Measurements from ENCODE around the gene PROC.
A peak's percentile ranks its signal among the peaks of the same experiment; 100 is the strongest.
"Not testable (repeated sequence)": the region's sequence is repeated elsewhere in the genome, so short reads cannot be mapped to it uniquely, and the experiment has no call there.

The PROC gene

DNA sequence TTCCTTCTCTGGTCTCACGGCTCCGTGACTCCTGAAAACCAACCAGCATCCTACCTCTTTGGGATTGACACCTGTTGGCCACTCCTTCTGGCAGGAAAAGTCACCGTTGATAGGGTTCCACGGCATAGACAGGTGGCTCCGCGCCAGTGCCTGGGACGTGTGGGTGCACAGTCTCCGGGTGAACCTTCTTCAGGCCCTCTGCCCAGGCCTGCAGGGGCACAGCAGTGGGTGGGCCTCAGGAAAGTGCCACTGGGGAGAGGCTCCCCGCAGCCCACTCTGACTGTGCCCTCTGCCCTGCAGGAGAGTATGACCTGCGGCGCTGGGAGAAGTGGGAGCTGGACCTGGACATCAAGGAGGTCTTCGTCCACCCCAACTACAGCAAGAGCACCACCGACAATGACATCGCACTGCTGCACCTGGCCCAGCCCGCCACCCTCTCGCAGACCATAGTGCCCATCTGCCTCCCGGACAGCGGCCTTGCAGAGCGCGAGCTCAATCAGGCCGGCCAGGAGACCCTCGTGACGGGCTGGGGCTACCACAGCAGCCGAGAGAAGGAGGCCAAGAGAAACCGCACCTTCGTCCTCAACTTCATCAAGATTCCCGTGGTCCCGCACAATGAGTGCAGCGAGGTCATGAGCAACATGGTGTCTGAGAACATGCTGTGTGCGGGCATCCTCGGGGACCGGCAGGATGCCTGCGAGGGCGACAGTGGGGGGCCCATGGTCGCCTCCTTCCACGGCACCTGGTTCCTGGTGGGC lies 10.0 kb downstream of the PROC start:
- no peak for DNase-seq

DNA sequence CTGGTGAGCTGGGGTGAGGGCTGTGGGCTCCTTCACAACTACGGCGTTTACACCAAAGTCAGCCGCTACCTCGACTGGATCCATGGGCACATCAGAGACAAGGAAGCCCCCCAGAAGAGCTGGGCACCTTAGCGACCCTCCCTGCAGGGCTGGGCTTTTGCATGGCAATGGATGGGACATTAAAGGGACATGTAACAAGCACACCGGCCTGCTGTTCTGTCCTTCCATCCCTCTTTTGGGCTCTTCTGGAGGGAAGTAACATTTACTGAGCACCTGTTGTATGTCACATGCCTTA lies 10.5 kb downstream of the PROC start:
- no peak for DNase-seq

DNA sequence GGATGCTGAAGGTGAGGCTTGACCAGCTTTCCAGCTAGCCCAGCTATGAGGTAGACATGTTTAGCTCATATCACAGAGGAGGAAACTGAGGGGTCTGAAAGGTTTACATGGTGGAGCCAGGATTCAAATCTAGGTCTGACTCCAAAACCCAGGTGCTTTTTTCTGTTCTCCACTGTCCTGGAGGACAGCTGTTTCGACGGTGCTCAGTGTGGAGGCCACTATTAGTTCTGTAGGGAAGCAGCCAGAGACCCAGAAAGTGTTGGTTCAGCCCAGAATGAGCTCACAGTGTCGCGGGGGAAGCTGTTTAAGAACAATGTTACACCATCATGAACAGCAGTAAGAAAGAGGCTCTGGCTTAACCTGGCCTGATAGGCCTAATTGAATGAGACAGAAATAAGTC lies 11.1 kb downstream of the PROC start:
- DNase-seq: no peak

DNA sequence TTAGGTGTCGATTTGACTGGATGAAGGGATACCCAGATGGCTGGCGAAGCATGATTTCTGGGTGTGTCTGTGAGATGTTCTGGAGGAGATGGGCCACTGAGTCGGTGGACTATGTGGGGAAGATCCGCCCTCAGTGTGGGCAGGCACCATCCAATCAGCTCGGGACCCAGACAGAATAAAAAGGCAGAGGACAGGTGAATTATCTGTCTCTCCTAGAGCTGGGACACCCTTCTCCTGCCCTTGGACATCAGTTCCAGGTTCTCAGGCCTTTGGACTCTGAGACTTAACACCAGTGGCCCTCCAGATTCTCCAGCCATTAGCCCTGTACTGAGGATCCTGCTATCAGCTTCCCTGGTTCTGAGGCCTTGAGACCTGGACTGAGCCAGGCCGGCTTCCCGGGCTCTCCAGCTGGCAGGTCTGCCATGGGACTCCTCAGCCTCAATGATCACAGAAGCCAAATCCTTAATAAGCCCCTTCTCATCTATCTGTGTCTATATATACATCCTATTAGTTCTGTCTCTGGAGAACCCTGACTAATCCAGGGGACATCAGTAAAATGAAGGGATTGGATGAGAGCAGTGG lies 11.7 kb downstream of the PROC start:
- DNase-seq: no peak

DNA sequence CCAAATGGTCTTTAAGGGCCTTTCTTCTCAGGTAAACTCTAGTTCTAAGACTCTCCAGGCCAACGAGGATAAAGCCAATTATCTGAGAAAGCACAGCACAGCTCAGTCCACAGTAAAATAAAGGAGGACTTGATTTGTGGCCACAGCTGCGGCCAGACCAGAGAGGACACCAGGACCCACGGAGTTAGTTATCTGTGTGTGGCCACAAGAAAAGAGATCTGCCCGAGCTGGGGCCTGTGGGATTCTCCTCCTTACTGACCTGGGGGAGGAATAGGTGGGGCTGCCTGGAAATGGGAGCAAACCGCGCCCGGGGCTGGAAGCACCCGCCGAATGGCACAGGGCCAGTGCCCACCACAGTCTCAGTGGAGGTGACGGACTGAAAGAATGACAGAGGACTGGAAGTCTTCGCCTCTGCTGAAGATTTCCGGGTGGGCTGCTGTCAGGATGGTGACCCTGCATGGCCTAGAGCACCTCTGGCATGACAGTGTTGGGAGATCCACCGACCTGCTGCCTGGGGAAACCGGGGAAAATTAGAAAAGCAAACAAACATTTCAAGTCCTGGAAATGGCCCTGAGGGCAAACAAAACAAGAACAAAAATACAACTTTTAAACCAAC lies 13.3 kb downstream of the PROC start:
- DNase-seq: no peak

DNA sequence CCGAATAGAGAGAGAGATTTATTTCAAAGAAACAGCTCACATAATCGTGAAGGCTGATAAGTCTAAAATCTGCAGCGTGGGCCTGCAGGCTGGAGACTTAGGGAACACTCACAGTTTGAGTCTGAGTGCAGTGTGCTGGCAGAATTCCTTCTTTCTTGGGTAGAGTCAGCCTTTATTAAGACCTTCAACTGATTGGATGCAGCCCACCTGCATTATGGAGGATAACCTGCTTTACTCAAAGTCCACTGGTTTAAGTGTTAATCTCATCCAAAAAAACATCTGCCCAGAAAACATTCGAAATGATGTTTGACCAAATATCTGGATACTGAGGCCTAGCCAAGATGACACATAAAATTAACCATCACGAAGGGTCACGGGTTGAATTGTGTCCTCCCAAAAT lies 16.3 kb downstream of the PROC start:
- DNase-seq: no peak

DNA sequence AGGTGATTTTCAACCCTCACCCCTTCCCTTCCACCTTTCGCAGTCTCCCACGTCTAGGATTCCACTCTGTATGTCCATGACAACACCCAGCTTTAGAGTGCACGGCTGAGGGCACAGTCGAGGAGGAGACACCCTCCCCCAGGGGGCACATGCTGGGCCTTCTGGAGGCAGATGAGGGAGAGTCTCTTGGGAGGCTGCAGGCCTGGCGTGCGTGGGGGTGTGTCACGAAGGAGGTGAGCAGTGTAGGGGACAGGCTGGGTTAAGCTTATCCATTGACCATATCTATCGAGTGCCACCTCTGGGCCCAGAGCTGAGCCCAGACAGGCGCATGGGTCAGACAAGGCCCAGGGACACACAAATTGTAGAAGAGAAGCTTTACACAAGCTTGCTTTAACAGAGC lies 18.8 kb downstream of the PROC start:
- no peak for DNase-seq

DNA sequence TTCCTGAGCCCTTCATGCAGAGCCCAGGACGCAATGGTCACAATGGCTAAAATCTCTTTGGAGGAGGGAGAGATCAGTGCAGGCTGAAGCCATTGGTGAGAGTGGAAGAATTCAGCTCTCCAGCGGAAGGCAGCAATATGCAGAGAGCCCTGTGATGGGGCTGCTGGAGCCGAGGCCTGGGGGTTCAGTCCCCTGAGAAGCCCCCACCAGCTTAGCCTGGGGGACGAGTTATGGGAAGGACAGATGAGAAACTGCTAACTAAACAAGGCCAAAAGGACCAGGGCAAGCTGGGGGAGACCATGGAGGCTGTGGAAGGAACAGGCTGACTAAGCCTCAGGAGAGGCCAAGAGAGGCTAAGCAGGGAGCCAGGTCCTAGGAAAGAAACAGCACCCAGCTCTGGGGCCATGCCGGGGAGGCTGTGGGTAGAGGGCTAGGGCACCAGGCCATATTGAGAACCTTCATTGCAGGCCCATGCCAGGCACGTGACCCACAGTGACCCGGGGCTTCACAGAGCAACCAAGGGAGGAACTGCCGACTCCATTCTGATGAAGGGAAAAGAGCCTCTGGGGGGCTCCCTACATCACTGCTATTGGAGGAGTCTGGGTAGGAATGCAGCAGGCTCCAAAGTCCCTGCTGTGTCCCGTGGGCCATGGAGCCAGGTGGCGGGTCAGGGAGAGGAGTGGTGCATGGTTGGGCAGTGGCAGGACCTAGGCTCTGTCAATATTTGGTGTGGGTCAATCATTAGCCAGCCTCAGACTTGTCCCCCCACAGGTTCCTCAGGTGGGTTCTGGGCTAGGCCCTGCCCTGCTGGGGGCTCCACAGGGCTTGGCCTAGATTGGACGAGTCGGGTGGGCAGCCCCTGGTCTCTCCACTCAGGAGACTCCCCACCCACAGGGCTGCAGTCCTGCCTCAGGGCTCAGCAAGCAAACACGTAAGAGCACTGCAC lies 19.8 kb downstream of the PROC start:
- no peak for DNase-seq

DNA sequence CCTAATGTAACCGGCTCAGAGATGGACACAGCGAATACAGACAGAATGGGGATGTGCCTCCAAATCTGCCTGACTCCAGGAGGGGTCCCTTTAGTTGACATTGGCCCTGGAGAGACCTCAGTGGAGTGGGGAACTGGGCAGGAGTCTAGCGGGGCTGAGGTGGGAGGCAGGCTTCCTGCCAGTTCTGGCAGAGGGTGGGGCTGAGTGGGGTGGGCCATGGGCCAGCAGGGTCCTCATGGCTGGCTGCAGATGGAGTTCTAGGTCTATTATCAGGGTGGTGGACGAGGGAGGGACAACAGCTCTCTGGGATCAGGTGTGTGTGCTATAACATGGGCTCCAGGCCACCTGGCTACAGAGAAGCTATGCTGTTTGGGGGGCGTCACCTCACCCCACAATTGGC lies 21.1 kb downstream of the PROC start:
- DNase-seq: no peak

DNA sequence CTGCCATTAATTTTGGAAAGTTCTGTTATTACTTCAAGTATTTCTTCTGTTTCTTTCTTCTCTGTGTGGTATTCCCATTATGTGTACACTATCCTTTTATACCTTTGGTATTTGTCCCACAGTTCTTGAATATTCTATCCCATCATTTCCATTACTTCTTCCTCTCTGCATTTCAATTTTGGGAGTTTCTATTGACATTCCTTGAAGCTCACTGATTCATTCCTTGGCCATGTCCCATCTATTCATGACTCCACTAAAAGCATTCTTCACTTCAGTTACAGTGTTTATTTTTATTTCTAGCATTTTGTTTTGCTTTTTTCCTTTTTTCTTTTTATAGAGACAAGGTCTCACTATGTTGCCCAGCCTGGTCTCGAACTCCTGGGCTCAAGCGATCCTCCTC lies 30.3 kb downstream of the PROC start:
- DNase-seq: no peak

DNA sequence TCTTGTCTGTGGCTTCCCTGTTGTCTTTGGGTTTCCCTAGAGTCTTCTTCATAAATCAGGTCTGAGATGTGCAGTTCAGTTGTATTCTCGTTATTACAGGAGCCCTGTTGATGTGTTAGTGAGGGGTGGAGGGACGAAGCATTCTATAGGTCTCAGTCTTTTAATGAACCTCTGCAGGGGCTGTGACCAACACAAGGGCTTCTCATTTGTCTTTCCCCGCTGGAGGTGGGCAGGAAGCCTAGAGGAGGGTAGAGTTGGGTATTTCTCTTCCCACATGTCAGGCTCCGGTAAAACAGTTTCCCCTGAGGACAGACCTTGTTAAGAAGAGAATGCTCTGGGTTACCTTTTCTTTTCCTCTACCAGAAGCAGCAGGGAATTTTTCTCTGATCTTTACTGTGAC lies 31.2 kb downstream of the PROC start:
- no peak for DNase-seq

DNA sequence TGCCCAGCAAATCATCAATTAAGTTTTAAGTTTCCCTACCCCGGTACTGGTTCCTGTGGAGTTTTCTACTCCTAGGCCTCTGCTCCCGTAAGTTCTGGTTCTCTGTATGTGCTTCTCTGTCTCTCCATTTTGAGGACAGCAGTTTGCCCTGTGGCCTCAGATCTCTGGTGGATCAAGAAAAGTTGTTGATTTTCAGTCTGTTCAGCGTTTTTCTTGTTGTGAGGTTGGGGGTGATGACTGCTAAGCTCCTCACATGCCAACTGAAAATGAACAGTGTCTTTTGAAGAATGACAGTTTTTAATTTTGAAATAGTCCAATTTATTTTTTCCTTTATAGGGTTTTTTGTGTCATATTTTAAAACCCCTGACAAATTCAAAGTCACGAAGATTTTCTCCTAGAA lies 31.7 kb downstream of the PROC start:
- no peak for DNase-seq

DNA sequence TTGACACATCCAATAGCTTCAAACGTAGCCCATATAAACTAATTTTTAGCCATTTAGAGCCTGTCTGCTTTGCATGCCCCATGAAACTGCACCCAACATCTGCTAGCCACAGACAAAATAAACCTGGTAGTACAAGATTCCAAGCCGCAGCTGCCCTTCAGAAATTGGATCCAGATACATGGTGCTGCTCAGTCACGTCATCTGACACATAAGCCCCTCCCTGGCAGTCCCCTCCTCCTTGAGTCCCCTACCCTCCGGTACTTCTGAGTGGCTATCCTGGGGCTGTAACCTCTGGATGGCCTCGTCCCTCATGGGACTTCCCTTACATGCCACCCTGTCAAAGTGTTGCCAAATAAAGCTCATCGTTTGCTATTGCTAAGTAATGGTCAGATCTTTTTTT lies 33.8 kb downstream of the PROC start:
- DNase-seq: no peak

DNA sequence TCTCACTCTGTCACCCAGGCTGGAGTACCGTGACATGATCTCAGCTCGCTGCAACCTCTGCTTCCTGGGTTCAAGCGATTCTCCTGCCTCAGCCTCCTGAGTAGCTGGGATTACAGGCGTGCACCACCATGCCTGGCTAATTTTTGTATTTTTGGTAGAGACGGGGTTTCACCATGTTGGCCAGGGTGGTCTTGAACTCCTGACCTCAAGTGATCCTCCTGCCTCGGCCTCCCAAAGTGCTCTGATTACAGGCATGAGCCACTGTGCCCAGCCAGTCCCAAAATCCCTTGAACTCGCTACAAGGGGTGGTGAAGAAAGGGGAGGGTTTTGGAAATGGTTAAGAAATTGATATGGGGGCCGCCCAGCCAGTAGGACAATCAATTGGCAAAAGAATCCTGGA lies 34.2 kb downstream of the PROC start:
- not testable (repeated sequence) for DNase-seq

DNA sequence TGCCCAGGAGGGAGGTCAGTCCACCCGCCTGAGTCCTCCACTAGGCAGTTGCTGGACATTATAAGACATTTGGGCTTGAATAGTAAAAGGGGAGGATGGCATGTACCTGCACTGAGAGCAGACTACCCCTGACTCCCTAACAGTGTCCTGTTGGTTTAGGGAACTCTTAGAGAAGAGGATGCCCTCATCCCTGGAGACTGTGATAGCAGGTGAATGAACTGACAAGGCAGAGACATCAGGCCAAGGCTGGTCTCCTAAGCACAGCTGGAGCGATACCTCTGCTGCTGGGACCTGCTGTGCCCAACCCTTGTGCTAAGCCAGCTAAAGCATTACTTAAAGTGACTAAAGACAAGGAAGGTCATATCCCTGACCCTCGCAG lies 34.8 kb downstream of the PROC start:
- no peak for DNase-seq

DNA sequence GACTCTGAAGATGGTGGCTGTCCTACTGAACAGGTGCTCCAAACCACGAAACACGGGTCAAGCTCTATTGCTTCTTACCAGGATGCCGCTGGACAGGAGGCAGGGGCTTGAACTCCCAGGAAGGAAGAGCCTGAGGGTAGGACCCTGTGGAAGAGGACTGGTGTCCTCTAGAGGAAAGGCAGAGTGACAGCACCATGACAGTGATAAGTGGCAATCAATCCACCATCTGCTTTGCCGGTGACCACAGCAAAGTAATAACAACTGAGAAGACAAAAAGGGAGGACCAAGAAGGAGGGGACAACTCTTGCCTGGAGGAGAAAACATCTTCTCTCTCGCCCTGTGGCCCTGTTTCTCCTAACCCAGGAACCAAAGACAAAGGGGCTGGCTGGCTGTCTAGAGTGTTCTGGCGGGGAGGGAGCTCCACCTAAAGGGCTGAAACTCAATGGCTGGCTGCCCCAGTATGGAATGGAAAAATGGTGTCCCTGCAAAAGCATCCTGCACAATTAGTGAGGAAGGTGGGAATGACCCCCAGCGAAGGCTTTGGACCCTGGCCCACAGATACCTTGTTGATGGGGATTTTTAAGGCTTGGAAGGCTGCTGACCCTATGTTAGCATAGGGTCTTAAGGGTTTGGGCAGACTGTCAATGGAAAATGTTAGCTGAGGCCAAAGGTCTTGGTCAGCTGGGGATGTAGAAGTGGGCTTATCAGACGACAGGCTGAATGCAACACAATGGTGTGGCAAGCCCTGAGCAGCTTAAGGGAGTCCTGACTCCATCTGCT lies 35.4 kb downstream of the PROC start:
- no peak for DNase-seq

DNA sequence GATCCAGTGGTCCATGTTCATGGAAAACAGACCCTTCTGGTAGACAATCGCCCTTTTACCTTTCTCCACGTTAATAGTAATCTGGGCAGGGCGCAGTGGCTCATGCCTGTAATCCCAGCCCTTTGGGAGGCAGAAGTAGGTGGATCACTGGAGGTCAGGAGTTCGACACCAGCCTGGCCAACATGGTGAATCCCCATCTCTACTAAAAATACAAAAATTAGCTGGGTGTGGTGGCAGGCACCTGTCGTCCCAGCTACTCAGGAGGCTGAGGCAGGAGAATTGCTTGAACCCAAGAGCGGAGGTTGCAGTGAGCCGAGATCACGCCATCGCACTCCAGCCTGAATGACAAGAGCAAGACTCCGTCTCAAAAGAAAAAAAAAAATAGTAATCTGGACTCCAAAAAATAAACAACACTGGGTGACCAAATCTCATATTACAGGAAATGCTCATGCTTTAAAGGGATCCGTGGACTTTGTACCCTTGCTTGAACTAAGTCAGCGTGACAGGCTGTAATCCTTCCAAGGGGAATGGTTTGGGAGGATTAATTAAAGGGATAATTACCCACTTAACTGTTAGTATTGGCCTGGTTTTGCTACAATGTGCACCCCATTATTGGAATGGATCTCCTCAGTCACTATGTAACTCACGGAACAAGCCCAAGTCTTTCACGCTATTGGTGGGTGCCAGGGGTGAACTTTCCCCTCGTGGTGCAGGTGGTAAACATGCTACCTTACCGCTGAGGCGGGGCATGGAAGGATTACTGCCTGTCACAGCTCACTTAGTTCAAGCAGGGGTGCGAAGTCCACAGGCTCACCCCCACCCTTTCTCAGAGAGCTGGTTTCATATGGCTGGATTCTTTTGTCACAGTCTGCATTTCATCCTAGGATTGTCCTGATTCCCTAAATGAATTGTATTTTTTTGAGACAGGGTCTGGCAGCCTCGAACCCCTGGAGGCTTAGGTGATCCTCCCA lies 36.7 kb downstream of the PROC start:
- no peak for DNase-seq

DNA sequence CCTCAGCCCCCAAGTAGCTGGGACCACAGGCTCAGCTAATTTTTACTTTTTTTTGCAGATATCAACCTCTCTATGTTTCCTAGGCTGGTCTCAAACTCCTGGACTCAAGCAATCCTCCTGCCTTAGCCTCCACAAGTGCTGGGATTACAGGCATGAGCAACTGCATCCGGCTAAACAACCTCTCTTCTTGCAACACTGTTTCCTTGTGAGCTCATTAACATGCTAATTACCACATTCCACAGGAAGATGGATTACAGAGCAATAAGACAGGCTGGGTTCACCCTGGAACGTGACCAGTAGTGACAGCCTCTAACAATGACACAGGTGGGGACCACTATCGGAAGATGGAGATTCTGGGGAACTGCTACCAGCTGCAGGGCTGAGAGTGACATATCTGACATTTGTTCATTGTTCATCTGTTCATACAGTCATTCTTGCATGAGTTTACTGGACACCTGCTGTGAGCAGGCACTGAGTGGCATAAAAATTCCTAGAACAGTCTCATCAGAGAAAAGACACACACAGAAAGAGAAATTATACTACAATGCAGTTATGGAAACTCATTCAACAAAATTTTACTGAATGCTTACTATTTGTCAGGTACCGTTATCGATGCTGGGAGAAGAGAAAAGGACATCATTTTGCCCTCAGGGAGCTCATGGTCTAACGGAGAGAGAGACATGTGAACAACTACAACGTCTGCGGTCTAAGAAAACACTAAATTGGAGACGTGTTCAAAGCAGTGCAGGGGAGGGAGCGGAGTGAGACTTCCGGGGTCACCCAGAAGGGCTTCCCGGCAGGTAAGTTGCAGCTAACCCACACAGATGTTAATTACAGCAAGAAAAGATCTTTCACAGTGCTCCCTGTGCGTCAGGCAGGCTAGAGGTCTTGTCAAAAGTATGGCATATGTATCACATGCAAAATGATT lies 37.6 kb downstream of the PROC start:
- DNase-seq: peak; percentile 26

DNA sequence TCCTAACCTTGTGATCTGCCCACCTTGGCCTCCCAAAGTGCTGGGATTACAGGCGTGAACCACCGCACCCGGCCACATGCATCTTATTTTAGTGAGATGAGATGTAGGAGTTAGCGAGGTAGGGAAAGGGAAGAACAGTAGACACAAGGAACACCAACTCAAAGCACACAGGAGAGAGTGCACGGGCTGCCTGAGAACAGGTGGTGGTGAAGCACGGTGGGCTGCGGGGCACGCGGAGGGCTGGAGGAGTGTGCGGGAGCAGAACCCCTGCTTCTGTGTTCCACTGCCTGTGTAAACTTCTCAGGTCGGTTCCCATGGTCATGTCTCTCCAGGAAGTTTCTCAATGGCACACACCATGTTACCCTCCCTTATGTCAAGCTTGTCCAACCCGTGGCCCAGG lies 38.7 kb downstream of the PROC start:
- no peak for DNase-seq

DNA sequence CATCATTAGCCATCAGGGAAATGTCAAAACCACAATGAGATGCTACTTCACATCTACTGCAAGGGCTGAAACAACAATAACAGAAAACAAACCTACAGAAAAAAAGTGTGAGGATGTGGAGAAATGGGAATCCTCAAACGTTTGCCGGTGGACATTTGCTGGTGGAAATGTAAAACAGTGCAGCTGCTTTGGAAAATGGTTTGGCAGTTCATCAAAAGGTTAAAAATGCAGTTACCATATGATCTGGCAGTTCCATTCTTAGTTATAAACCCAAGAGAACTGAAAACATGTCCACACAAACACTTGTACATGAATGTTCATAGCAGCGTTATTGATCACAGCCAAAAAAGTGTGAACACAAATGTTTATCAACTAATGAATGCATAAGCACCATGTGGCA lies 44.2 kb downstream of the PROC start:
- DNase-seq: no peak

Data from central memory CD4-positive, alpha-beta T cell (primary cell).